HEK293 (cell line): Measurements from ENCODE around the gene CNTN2.

ENCODE experiments used
- MYNN ChIP-seq: fragments of 450-650 bp; formaldehyde crosslinking; IDR thresholded peaks from 2 replicates; pipeline ENCODE4 v1.5.1; 2016; ENCODE audit warnings: missing biosample characterization, missing genetic modification characterization, borderline replicate concordance
- RBAK ChIP-seq: fragments of 450-650 bp; formaldehyde crosslinking; IDR thresholded peaks from 2 replicates; pipeline ENCODE4 v1.5.1; 2016; ENCODE audit warnings: missing biosample characterization, missing genetic modification characterization
- TCF7L2 ChIP-seq: IDR thresholded peaks from 2 replicates; pipeline ENCODE4 v1.6.1; 2011; ENCODE audit warnings: low read depth, mild to moderate bottlenecking, inconsistent platforms, low read length, moderate library complexity, borderline replicate concordance
- ZNF561 ChIP-seq: fragments of 450-650 bp; IDR thresholded peaks from 2 replicates; pipeline ENCODE4 v1.5.1; 2018; ENCODE audit warnings: missing biosample characterization, missing genetic modification characterization, borderline replicate concordance
- ZNF624 ChIP-seq: fragments of 450-650 bp; formaldehyde crosslinking; IDR thresholded peaks from 2 replicates; pipeline ENCODE4 v1.5.1; 2017; ENCODE audit warnings: missing biosample characterization, missing genetic modification characterization
- ZNF639 ChIP-seq: fragments of 450-650 bp; formaldehyde crosslinking; IDR thresholded peaks from 2 replicates; pipeline ENCODE4 v1.5.1; 2016; ENCODE audit warnings: missing biosample characterization, missing genetic modification characterization
- ZNF701 ChIP-seq: fragments of 450-650 bp; formaldehyde crosslinking; IDR thresholded peaks from 2 replicates; pipeline ENCODE4 v1.5.1; 2016; ENCODE audit warnings: missing biosample characterization, missing genetic modification characterization

- TF ChIP-seq ZNF624 (tag by site-specific recombination), result no peak
- no peak for TF ChIP-seq MYNN (tag by site-specific recombination)
- TF ChIP-seq ZNF701 (tag by site-specific recombination), result no peak
- no peak for TF ChIP-seq RBAK (tag by site-specific recombination)
- no peak for TF ChIP-seq TCF7L2
- TF ChIP-seq ZNF639 (tag by site-specific recombination), result no peak
- TF ChIP-seq ZNF561 (tag by site-specific recombination), result no peak
Measured at GRCh38 chr1:205056188-205056611, 13.2 kb downstream of the CNTN2 start.
